Measurements from ENCODE around the gene DRC7.

GRCh38 chr16:57761957-57762356 is 67.4 kb downstream of the DRC7 start:
- TF ChIP-seq CTCF (conservative IDR thresholded peaks at IDR 0.05) (no peak), ZFX (IDR thresholded peaks at IDR 0.05) (no peak)

All from C4-2B (cell line).